Measurements from ENCODE around the gene BRD7.

The BRD7 gene

DNA sequence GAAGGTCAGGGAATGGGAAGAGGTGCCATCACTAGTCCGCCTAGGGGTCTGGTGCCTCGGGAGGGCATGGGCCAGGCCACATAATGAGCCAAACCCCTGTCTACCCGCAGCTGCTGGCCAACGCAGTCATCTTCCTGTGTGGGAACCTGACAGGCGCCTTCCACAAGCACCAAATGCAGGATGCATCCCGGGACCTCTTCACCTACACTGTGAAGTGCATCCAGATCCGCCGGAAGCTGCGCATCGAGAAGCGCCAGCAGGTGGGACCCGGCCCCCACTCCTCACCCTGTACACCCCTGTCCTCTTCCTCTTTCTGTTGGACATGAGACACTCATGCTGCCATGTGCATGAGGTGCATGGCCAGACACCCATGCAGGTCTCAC, 76.2 kb downstream of the BRD7 start (continued):
- TF ChIP-seq ZNF792 (tag by site-specific recombination; IDR thresholded peaks at IDR 0.05) (no peak), ZBTB48 (tag by site-specific recombination; IDR thresholded peaks at IDR 0.05) (no peak), ZFP41 (tag by site-specific recombination; IDR thresholded peaks at IDR 0.05; ENCODE audit: borderline replicate concordance) (no peak), BCL11B (tag by site-specific recombination; IDR thresholded peaks at IDR 0.05; ENCODE audit: low read depth) (no peak), ZNF48 (tag by site-specific recombination; IDR thresholded peaks at IDR 0.05) (no peak), ZNF843 (tag by site-specific recombination; IDR thresholded peaks at IDR 0.05) (no peak)

- Histone ChIP-seq H3K27ac (ENCODE audit: extremely low read depth, low read depth, low read length) (no peak overlapping the region), H3K4me3 (ENCODE audit: low read depth, low read length) (no peak overlapping the region), H3K4me1 (ENCODE audit: control insufficient read depth, insufficient read depth, low read length) (no peaks in the 10 kb centered on the region), H3K36me3 (ENCODE audit: control insufficient read depth in 2 of 2, insufficient read depth in 1 of 2, low read length in 2 of 2) (peaks cover 0 to 17% of the 10 kb centered on the region in 2 experiments; a peak in 2 of 3 replicates), H3K9me3 (ENCODE audit: control insufficient read depth, insufficient read depth, low read depth, low read length) (no peaks in the 10 kb centered on the region)
- TF ChIP-seq MYNN (tag by site-specific recombination; IDR thresholded peaks at IDR 0.05; ENCODE audit: borderline replicate concordance) (no peak), ZNF623 (tag by site-specific recombination; IDR thresholded peaks at IDR 0.05) (no peak), ZNF548 (tag by site-specific recombination; IDR thresholded peaks at IDR 0.05) (no peak), ZSCAN5A (tag by site-specific recombination; IDR thresholded peaks at IDR 0.05) (no peak), ZBTB7A (tag by site-specific recombination; IDR thresholded peaks at IDR 0.05; ENCODE audit: low read depth) (no peak)
- ChIA-PET CTCF (no interaction called here), POLR2A (no interaction called here)
These were observed 76.8 kb downstream of the BRD7 start for GRCh38 chr16:50291719-50292565.

DNA sequence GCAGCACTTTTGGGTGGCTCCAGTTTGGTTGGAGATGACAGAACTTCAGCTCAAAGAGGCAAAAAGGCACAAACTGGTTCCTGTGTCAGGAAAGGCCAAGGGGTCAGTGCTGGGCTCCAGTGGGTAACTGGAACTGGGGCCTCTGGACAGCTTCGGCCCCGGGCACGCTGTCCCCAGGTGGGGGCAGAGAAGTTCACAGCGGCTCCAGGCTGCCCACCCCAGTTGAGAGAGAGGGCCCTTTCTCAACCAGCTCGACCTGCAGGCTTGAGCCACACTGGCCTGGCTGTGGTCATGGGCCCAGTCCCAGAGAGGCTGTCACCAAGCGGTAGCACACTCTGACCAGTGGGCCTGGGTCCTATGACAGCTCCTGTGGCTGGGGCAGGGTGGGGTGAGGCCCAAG, 77.9 kb downstream of the BRD7 start:
- no peaks in the 10 kb centered on the region for H3K9me3 ChIP-seq (ENCODE audit: control insufficient read depth, insufficient read depth, low read depth, low read length)
- ChIA-PET POLR2A (no interaction called here), CTCF (no interaction called here)
- no peak overlapping the region for H3K4me3 ChIP-seq (ENCODE audit: low read depth, low read length)
- H3K36me3 ChIP-seq (ENCODE audit: control insufficient read depth in 2 of 2, insufficient read depth in 1 of 2, low read length in 2 of 2), result peaks cover 0 to 19% of the 10 kb centered on the region in 2 experiments; a peak in 2 of 3 replicates
- H3K4me1 ChIP-seq (ENCODE audit: control insufficient read depth, insufficient read depth, low read length), result no peaks in the 10 kb centered on the region
- no peak overlapping the region for H3K27ac ChIP-seq (ENCODE audit: extremely low read depth, low read depth, low read length)
- TF ChIP-seq BCL11A (tag by site-specific recombination; IDR thresholded peaks at IDR 0.05; ENCODE audit: low read depth), result no peak

DNA sequence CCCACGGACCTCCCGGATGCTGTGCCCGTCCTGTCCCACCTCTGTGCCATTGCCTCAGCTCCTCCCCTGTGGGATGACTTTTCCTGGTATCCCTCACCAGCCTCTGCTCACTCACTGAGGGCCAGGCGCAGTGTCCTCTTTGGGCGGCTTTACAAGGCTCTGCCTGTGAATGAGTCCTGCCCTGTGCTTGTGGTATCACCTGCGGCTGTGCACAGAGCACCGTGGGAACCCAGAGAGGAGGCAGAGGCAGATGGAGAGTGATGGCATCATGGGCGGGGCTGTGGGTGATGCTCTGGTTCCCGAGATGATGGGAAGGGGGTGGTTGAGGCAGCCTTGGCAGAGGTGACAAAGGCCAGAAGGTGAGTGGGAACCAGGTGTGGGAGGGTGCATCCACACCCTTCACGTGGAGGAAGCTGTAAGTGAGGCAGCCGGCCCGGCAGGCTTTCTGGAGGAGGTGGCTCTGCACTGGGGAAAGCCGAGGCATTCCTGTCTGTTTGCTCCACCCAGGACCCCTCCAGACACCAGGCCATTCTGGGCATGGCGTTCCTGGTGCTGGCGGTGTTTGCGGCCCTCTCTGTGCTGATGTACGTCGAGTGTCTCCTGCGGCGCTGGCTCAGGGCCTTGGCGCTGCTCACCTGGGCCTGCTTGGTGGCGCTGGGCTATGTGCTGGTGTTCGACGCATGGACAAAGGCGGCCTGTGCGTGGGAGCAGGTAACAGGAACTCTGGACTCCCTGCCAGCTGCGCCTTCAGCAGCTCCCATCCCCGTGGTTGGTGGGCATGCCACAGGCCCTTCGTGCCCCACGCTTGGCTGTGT, 78.6 kb downstream of the BRD7 start:
- H3K27ac ChIP-seq (ENCODE audit: extremely low read depth, low read depth, low read length), result no peak overlapping the region
- TF ChIP-seq EGR2 (tag by site-specific recombination; IDR thresholded peaks at IDR 0.05; ENCODE audit: low read depth), result peak; percentile 93
- TF ChIP-seq, protein P1, sequence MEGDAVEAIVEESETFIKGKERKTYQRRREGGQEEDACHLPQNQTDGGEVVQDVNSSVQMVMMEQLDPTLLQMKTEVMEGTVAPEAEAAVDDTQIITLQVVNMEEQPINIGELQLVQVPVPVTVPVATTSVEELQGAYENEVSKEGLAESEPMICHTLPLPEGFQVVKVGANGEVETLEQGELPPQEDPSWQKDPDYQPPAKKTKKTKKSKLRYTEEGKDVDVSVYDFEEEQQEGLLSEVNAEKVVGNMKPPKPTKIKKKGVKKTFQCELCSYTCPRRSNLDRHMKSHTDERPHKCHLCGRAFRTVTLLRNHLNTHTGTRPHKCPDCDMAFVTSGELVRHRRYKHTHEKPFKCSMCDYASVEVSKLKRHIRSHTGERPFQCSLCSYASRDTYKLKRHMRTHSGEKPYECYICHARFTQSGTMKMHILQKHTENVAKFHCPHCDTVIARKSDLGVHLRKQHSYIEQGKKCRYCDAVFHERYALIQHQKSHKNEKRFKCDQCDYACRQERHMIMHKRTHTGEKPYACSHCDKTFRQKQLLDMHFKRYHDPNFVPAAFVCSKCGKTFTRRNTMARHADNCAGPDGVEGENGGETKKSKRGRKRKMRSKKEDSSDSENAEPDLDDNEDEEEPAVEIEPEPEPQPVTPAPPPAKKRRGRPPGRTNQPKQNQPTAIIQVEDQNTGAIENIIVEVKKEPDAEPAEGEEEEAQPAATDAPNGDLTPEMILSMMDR (tag by site-specific recombination; IDR thresholded peaks at IDR 0.05), result no peak
- TF ChIP-seq ZFHX2 (tag by site-specific recombination; conservative IDR thresholded peaks at IDR 0.05), result peak; percentile 68
- TF ChIP-seq SCRT2 (tag by site-specific recombination; IDR thresholded peaks at IDR 0.05), result 0 out of 2 replicates have a peak, but pooled peaks have one; percentile 38
- TF ChIP-seq ZNF623 (tag by site-specific recombination; IDR thresholded peaks at IDR 0.05), result no peak
- POLR2A ChIA-PET, result no interaction called here
- peaks cover 0 to 14% of the 10 kb centered on the region in 2 experiments; a peak in 2 of 3 replicates for H3K36me3 ChIP-seq (ENCODE audit: control insufficient read depth in 2 of 2, insufficient read depth in 1 of 2, low read length in 2 of 2)
- CTCF ChIA-PET, result interaction anchor here (1.4 kb wide), 1 partner anchor 14 kb away, joined by 3 read pairs; no protein-coding TSS in a partner anchor
- no peak overlapping the region for H3K4me3 ChIP-seq (ENCODE audit: low read depth, low read length)
- no peaks in the 10 kb centered on the region for H3K9me3 ChIP-seq (ENCODE audit: control insufficient read depth, insufficient read depth, low read depth, low read length)
- H3K4me1 ChIP-seq (ENCODE audit: control insufficient read depth, insufficient read depth, low read length), result no peaks in the 10 kb centered on the region

Measured in HEK293 (cell line).